GM03348 (cell line): ENCODE measurements around the gene DCTPP1.
A peak's percentile ranks its signal among the peaks of the same experiment; 100 is the strongest.

Source experiments
- DNase-seq: peaks from one replicate; pipeline ENCODE4 v3.0.0; 2012; ENCODE audit warnings: low spot score

The DCTPP1 gene

GRCh38 chr16:30447512-30448226, 17.8 kb upstream of the DCTPP1 start:
- no peak for DNase-seq

GRCh38 chr16:30446203-30446595, 16.4 kb upstream of the DCTPP1 start:
- DNase-seq = no peak

GRCh38 chr16:30445408-30446202, 15.8 kb upstream of the DCTPP1 start, which contains the start of gene SEPHS2:
Gene SEPHS2, minus strand, starts transcription at chr16:30445874. Its CDS starts 147 bp downstream, at chr16:30445727.
- DNase-seq = peak; percentile 97

DNA sequence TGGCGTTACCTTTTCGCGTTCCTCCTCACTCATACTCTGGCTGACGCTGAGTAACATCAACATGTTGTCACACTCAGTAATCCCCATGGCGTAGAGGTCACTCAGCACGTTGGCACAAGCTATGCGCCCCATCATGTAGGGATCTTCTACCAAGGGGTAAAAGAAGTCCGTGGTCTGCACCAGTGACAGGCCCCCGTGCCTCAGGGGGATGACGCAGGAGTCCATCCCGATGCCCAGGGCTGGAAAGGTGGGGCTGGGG, 15.2 kb upstream of the DCTPP1 start:
- no peak for DNase-seq

DNA sequence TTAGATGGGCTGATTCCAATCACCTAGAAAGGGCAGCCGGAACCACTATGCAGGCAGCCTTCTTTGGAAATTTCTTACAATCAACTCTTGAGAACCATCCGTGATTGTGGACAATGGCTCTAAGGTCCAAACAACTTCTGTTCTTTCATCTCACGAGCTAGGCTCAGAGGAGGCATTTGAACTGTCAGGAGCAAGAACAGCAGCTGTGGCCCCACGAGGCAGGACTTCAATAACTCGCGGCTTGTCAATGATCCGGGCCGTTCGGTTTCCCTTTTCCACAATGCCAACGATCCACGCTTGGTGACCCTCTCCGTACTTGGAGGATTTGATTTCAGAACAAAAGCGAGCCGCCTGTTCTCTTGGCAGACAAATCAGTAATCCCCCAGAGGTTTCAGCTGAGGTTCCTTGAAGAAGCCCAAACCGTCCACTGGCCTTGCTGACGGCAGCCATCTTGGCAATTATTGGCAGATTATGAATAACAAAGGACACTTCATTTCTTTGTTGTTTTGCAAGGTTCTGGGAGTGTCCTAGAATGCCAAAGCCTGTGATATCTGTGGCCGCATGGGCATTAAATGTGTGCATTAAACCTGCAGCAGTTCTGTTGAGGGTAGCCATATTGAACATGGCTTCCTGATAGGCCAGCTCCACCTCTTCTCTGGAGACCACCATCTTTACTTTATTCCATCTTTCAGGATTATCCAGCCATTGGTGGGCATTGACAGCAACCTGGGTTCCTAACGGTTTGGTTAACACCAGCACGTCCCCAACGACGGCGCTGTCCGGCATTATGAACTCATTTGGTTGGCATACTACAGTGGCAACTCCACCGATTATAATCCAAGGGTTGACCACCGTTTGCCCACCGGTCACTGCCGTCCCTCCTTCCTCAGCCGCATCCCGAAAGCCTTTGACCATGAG, 14.7 kb upstream of the DCTPP1 start:
- no peak for DNase-seq

- no peak for DNase-seq
These were observed 13.8 kb upstream of the DCTPP1 start for GRCh38 chr16:30443631-30444030.

DNA sequence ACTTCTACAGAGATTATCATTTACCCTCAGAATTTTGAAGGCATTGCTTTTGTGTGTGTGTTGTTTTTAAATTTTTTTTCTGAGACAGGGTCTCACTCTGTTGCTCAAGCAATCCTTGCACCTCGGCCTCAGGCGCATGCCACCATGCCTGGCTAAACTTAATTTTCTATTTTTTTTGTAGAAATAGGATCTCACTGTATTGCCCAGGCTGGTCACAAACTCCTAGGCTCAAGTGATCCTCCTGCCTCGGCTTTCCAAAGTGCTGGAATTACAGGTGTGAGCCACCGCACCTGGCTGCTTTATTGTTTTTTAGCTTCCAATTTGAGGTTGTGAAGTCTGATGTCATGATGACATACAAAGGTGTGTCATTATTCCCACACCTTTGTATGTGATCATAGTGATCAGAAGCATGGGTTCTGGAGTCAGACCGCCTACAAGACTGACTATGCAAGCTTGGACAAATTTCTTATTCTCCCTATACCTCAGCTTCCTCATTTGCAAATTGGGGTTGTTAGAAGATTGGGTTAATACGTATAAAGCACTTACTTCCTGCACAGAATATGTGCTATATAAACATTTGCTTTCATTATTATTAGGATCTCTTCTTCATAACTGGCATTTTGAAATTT, 10.0 kb upstream of the DCTPP1 start:
- DNase-seq = no peak

DNA sequence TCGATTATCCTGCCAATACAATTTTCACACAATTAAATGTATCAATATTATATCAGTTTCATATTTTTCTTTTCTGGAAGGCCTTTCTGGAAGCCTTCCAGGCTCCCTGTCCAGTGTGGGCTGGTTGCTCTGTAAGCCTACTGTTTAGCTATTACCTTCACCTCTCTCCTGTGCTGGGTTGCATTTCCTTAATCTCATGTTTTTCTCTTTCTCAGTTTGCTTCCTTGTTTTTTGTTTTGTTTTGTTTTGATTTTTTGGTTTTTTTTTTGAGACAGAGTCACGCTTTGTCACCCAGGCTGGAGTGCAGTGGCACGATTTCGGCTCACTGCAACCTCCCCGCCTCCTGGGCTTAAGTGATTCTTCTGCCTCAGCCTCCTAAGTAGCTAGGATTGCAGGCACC, 9.0 kb upstream of the DCTPP1 start:
- DNase-seq = no peak

DNA sequence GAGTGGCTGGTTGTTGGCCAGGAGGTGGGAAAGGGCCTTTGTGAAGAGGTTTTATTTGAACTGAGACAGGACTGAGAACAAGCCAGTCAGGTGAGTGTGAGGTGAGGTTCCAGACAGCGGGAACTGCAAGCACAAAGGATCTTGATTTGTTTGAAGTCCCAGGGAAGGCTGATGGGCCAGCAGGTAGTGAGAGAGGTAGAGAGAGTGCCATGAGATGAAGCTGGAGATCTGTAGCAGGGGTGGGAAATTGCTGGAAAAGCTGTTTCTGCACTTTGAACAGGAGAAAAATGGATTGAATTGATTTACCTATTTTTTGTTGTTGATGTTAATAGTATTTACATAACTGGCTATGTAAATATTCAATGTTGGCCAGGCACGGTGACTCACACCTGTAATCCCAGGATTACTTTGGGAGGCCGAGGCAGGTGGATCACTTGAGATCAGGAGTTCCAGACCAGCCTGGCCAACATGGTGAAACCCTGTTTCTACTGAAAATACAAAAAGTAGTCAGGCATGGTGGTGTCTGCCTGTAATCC, 7.7 kb upstream of the DCTPP1 start:
- no peak for DNase-seq

- DNase-seq = no peak
These were observed 5.0 kb upstream of the DCTPP1 start for GRCh38 chr16:30434852-30435251.

DNA sequence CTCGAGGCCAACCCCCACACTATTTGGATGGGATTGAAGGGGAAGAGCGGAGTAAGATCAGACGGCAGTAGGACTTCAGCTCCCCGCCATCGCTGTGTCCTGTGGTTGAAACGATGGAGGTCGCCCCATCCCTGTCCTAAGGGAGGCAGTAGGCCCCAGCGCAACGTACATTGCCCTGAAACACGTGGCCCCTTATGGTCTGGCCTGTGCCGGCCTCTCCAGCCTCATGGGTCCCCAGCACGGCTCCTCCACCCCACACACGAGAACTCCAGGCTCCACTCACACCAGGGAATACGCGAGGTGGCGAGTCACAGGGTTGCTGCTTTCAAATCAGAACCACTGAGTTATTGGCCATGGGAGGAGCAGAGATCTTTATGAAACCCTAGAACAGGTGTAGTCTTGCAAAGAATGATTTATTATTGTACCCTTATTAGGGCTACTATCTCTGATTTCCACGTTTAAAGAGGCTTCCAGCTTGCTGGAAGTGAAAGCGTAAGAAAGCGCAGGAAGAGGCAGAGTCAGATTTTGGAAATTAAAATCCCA, 669 bp upstream of the DCTPP1 start:
- DNase-seq = no peak

- no peak for DNase-seq
These were observed 482 bp downstream of the DCTPP1 start for GRCh38 chr16:30429418-30429677.

- DNase-seq = no peak
These were observed 1.8 kb downstream of the DCTPP1 start for GRCh38 chr16:30428055-30428454.

GRCh38 chr16:30421010-30421409, 8.8 kb downstream of the DCTPP1 start:
- DNase-seq = no peak

GRCh38 chr16:30418350-30419181, 11.3 kb downstream of the DCTPP1 start:
- DNase-seq = no peak

- peak; percentile 88 for DNase-seq
These were observed 12.1 kb downstream of the DCTPP1 start for GRCh38 chr16:30417529-30418349.

- no peak for DNase-seq
These were observed 13.0 kb downstream of the DCTPP1 start for GRCh38 chr16:30416624-30417528.

DNA sequence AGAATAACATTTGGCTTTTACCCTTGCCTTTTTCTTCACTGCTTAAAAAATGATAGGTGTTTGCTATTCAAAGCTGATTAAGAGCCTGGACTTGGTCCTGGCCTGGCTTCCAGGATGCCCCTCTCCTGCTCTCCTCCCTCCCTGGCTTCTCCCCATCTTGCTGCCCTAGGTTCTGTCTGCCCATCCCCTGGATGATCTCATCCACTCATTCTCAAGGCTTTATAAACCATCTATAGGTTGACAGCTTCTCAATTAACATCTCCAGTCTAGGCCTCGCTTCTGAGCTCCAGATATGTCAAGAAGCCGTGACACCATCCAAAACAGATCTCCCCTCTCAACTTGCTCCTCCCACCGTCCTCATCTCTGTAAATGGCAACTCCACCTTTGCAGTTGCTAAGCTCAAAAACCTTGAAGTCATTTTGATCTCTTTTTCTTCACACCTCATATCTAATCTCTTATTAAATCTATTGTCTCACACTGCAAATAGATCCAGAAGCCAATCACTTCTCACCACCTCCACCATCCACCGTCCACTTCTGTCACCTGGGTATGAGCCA, 13.7 kb downstream of the DCTPP1 start:
- DNase-seq = no peak

GRCh38 chr16:30414159-30414558, 15.7 kb downstream of the DCTPP1 start:
- DNase-seq = no peak
